Measurements from ENCODE around the gene RBM19.

DNA sequence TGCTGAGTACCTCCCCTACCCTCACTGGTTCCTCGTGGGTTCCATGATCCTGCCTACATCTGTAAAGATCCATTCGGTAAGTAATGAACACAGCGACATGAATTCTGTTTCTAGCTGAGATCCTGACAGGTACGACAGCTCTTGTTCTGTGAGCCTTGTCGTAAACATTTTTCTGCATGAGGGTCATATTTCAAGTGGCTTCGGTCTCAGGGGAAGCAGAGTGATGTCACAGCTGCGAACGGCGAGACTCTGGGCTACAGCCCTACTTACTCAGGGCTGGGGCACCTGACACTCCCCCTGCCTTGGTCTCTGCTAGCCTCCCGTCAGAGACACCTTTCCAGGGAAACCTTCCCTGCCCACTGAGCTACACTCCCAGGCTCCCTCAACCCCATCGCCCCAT, 85.8 kb downstream of the RBM19 start:
- no peak for TF ChIP-seq CTCF (IDR thresholded peaks at IDR 0.05)
- no peak for TF ChIP-seq POLR2A (IDR thresholded peaks at IDR 0.05)
